NT2/D1 (cell line): Measurements from ENCODE around the gene SNRNP70.

Experiments used
- SUZ12 ChIP-seq: IDR thresholded peaks from 2 replicates; pipeline ENCODE4 v1.6.1; 2011; ENCODE audit not compliant: insufficient read length, insufficient read depth; ENCODE audit errors: extremely low read depth
- YY1 ChIP-seq: IDR thresholded peaks from 2 replicates; pipeline ENCODE4 v1.6.1; 2011; ENCODE audit not compliant: insufficient read length, insufficient read depth
- ZNF274 ChIP-seq: IDR thresholded peaks from 2 replicates; pipeline ENCODE4 v1.6.1; 2011; ENCODE audit warnings: mild to moderate bottlenecking, low read depth, low read length

DNA sequence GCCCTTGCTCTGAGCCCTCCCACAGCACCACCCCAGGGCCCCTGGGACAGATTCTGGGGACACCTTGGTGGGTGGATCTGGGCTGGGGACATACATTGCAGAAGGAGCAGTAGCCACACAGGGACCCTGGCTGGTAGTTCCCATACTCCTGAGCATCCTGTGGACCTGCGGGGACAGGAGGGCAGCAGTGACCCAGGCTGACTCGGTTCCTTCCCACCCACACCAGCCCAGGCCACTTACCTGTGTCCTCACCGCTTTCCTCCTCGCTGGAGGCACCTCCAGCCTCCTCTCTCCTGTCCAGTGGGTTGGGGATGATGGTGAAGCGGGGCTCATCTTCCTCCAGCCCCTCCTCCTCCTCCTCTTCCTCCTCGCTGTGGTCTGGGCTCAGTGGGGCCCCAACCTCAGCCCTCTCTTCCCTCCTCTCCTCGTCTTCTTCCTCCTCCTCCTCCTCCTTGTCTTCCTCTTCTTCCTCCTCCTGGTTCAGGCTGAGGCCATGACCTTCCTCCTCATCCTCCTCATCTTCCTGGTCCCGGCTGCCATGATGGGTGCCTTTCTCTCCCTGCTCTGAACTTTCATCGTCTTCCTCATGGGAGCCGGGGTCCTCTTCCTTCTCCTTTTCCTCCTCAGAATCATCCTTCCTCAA, 68.0 kb downstream of the SNRNP70 start:
- TF ChIP-seq ZNF274 (no peak), SUZ12 (no peak), YY1 (no peak)
